C4-2B (cell line): ENCODE results near the gene LRRC49.

ENCODE experiments used
- H3K27ac ChIP-seq: fragments of 450-650 bp; 2 replicates; pipeline ENCODE4 v1.5.1; 2017
- ZFX ChIP-seq: fragments of 450-650 bp; IDR thresholded peaks from 2 replicates; pipeline ENCODE4 v1.6.1; 2017
- TF ChIP-seq, protein P1 (sequence below): fragments of 450-650 bp; conservative IDR thresholded peaks from 2 replicates; pipeline ENCODE4 v1.5.1; 2017; ENCODE audit warnings: mild to moderate bottlenecking

LRRC49 gene, protein sequence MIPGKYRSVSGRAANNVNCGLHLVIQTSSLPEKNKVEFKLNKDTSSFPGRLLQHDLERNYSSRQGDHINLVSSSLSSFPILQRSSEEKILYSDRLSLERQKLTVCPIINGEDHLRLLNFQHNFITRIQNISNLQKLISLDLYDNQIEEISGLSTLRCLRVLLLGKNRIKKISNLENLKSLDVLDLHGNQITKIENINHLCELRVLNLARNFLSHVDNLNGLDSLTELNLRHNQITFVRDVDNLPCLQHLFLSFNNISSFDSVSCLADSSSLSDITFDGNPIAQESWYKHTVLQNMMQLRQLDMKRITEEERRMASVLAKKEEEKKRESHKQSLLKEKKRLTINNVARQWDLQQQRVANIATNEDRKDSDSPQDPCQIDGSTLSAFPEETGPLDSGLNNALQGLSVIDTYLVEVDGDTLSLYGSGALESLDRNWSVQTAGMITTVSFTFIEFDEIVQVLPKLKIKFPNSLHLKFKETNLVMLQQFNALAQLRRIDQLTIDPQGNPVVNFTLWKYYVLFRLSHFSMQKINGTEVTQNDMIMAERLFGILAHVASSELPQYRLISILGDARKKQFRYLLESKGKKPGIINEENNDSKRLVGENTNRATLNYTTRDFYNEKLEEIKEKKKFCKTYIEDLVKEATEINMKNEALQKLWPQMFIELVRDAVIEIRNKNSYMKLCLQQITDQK

DNA sequence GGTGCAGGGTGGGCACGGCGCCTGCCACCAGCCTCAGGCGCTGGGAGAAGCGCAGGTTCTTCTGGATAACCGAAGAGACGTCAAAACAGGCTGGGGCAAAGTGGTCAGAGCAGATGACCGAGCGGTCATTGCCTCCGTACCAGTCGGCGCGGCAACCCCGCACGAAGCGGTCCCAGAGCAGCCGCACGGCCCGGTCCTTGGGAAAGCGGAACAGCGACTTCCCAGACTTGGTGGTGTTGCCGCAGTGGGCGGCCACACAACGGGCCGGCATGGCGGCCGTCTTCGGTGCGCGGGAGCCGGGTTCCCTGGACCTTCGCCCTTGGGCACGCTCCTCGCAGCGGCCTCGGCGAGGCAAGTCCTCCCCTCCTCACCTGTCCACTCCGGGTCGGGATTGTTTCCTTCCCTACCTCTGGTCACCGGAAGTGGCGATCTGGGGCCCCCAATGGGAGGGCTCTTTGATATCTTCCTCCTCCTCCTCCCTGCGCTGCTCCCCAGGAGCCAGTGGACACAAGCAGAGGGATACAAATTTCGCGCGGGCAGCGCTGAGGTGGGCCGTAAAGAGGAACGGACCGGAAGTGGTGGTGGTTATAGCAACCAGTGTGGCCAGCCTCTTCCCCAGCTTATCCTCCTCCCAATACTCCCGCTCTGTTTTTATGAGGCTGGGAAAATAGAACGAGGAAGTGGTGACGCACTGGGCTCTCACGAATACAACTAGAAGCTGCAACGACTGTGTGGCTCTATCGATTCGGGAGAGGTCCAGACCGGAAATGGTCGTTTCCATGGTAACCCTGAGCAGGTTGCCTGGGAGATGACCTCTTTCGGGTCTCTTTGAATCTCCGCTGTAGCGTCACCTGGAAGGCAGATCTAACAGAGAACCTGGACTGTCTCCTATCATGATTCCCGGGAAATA lies at the start of gene LRRC49, which contains the start of gene THAP10:
Gene LRRC49, plus strand, starts transcription at position 825 of the 910 bp plus-strand sequence. Its CDS starts 69 bp downstream, at position 894.
Gene THAP10, minus strand, starts transcription at position 432 of the 910 bp plus-strand sequence. Its CDS starts 161 bp downstream, at position 271.
- H3K27ac ChIP-seq: peak within 1 kb of the TSS; percentile 76
- TF ChIP-seq, protein P1, sequence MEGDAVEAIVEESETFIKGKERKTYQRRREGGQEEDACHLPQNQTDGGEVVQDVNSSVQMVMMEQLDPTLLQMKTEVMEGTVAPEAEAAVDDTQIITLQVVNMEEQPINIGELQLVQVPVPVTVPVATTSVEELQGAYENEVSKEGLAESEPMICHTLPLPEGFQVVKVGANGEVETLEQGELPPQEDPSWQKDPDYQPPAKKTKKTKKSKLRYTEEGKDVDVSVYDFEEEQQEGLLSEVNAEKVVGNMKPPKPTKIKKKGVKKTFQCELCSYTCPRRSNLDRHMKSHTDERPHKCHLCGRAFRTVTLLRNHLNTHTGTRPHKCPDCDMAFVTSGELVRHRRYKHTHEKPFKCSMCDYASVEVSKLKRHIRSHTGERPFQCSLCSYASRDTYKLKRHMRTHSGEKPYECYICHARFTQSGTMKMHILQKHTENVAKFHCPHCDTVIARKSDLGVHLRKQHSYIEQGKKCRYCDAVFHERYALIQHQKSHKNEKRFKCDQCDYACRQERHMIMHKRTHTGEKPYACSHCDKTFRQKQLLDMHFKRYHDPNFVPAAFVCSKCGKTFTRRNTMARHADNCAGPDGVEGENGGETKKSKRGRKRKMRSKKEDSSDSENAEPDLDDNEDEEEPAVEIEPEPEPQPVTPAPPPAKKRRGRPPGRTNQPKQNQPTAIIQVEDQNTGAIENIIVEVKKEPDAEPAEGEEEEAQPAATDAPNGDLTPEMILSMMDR: no peak
- TF ChIP-seq ZFX: peak; percentile 59; the same call in 1 of the 2 replicates

DNA sequence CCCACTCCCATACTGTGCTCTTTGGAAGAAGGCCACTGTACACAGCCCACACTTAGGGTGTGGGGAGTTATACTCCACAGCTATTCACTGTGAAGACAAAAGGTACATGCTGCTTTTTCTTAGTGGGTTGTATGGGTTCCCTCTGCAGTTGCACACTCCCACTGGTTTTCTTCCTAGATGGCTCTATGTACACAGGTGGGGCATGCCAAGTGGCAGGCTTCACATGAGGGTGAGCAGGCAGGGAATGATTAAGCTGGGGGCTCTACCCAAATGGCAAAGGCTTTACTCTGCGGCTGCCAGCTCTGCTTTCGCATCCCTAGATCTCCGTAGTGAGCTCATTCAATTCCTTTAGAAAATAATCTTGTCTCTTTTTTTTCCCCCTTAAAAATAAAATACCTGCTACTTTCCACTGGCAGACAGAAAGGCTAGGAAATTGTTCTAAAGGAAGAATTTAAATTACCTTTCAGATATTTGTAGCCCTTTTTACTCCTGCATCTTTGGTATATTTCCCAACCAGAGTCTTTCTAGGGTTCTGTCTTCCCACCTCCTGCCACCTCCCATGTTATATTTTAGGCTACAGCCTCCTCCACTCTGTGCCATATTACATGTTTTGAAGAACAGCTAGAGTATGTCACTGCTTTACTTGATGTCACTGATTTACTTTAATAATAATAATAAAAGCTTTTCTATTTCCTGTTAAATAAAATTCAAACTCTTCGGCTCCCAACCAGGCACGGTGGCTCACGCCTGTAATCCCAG lies 46.8 kb upstream of the LRRC49 start:
- no peak overlapping the region for H3K27ac ChIP-seq
- TF ChIP-seq ZFX: no peak
- TF ChIP-seq, protein P1: no peak

DNA sequence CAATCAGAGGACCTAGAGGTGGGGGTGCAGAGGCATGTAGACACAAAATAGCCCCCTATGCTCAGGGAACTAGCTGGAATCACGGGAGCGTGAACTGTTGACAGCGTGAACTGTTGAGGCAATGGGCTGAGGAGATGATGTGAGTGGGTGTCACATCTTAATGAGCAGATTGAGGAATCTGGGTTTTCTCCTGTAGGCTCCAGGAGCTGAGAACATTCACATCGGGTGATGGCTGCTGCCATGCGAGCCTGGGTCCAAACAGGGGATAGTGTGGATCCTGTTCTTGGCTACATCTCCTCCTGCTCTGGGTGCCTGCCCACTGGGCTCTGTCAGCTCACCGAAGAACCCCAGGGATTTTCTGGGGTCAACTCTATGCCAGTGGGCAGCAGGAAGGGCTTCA lies 40.7 kb upstream of the LRRC49 start:
- no peak for TF ChIP-seq ZFX
- TF ChIP-seq, protein P1: no peak
- no peak overlapping the region for H3K27ac ChIP-seq

DNA sequence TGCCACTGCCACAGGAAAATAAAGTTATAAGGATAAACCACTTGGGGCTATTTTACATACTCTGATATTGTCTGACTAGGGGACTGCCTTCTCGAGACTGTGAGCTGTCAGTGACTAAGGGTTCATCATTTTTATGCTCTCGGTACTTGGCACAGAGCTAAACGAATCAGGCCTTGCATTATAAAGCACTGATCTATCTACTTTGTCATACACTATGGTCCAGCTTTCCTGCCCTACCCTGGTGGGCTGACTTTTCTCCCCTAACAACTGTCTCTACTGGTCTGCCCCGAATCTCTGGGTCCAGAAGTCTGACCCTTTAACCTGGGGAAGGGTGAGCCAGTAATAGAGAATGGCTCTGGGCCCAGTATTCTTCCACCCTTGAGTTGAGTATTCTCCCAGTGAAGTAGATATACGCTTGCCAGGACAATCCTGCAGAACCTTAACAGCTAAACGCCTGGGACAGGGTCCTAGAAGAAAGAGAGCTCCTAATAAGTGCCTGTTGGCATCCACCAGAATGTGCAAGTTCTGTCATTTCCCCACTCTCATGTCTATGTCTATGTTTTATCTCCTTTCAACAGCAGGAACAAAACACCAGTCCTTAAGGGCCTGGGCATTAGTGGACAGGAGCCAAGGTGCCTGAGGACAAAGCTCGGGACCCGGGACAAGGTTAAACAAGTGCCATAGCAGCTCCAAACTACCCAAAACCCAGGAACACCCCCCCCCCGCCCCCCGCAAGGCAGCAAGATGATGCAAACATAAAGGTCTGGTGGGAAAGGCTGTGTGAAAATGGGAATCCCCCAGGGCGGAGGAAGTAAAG lies 39.9 kb upstream of the LRRC49 start:
- H3K27ac ChIP-seq: no peak overlapping the region
- TF ChIP-seq, protein P1: no peak
- no peak for TF ChIP-seq ZFX

DNA sequence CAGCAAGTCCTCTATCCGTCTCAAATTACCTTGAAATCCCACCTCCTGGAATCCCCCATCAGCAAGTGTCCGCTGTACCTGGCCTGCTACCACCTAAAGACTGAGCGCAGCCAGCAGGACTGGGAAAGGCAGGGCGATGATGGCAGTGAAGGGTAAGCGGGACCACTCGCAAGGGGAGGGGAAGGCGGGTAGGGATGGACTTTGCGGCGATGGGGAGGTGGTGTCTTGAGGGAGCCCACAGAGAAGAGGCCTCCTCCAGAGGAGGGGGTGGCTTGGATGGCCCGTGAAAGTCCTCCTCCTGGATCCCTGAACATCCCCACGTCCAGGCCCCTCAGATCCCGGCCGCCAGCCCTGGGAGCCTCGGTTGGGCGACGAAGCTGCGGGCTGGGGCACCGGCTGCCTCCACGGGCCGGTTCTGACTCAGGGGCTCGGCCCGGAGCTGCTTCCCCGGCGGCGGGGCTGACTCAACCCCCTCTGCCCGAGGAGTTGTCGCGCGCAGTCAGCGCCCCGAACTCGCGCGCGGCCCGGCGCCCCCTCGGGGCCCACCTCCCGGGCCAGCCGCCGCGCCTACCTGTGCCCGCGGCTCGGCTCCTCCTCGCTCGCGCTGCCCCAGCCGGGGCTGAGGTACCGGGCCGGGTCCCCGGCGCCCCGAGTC lies 39.2 kb upstream of the LRRC49 start:
- peak overlapping the region; percentile 45 for H3K27ac ChIP-seq
- TF ChIP-seq ZFX: no peak; the same call in 1 of the 2 replicates
- TF ChIP-seq, protein P1: no peak
